Caco-2 (cell line): ENCODE data around the gene TRIP13. TPM values are rescaled to one million over a fixed set of nuclear protein-coding genes. Genes with fewer than 3 reads are reported as not detected.

Experiments
- BruUV-seq: library from RNA; stranded (reverse); fragments of 400-500 nt; replicated peaks from 2 replicates; lab custom pipeline; 2021; lab: Mats Ljungman, UMichigan
- CTCF ChIA-PET: fragments of 300-600 bp; sonication (Branson Sonifier 250); formaldehyde crosslinking; loops from one replicate; lab custom pipeline; 2022; ENCODE audit warnings: antibody characterized with exemption; lab: Charles Lee
- POLR2A ChIA-PET: fragments of 300-600 bp; sonication (Branson Sonifier 250); formaldehyde crosslinking; loops from one replicate; lab custom pipeline; 2022; ENCODE audit warnings: antibody characterized with exemption; lab: Charles Lee
- DNase-seq, 2 experiments: peaks; one replicate each; pipeline versions ENCODE4 v3.0.0 to v3.0.0-alpha.2; 2020 to 2022
- H3K27me3 ChIP-seq: replicated peaks from 2 replicates; pipeline ENCODE4 v1.6.0; 2011; ENCODE audit warnings: low read length; ENCODE audit not compliant: control insufficient read depth, insufficient read depth
- H3K36me3 ChIP-seq: 2 replicates; pipeline ENCODE4 v1.5.1; 2011; ENCODE audit warnings: low read length; ENCODE audit not compliant: control insufficient read depth, insufficient read depth
- H3K4me1 ChIP-seq: fragments of 250-450 bp; sonication (Bioruptor Pico); 2 replicates; pipeline ENCODE4 v1.5.1; 2020; ENCODE audit warnings: mild to moderate bottlenecking
- H3K4me3 ChIP-seq: 2 replicates; pipeline ENCODE4 v1.5.1; 2011; ENCODE audit warnings: low read depth, mild to moderate bottlenecking, control low read depth, low read length
- H3K9me3 ChIP-seq: fragments of 250-450 bp; sonication (Bioruptor Pico); 2 replicates; pipeline ENCODE4 v1.5.1; 2020; ENCODE audit warnings: mild to moderate bottlenecking, moderate library complexity
- H3K27ac Mint-ChIP-seq: one replicate; pipeline ENCODE4 v1.8.0; 2022; ENCODE audit warnings: mixed read lengths; ENCODE audit not compliant: unreplicated experiment
- H3K27me3 Mint-ChIP-seq: one replicate; pipeline ENCODE4 v1.8.0; 2022; ENCODE audit warnings: mixed read lengths; ENCODE audit not compliant: insufficient read depth, unreplicated experiment
- H3K36me3 Mint-ChIP-seq: one replicate; pipeline ENCODE4 v1.8.0; 2022; ENCODE audit warnings: mild to moderate bottlenecking, mixed read lengths; ENCODE audit not compliant: insufficient read depth, unreplicated experiment
- H3K4me1 Mint-ChIP-seq: one replicate; pipeline ENCODE4 v1.8.0; 2022; ENCODE audit warnings: low read depth, mixed read lengths; ENCODE audit not compliant: unreplicated experiment
- H3K4me3 Mint-ChIP-seq: one replicate; pipeline ENCODE4 v1.8.0; 2022; ENCODE audit warnings: mild to moderate bottlenecking, moderate library complexity, mixed read lengths; ENCODE audit not compliant: unreplicated experiment
- H3K9me3 Mint-ChIP-seq: one replicate; pipeline ENCODE4 v1.8.0; 2022; ENCODE audit warnings: mixed read lengths; ENCODE audit not compliant: unreplicated experiment
- intact Hi-C: fragments of 100-400 bp; cut with micrococcal nuclease; formaldehyde crosslinking; loops from one replicate; pipeline ENCODE4 v1.10.0; 2022; ENCODE audit not compliant: unreplicated experiment
- total RNA-seq: library from RNA; stranded (reverse); gene quantifications from 2 replicates; pipeline ENCODE4 v1.2.3, GENCODE V29; 2022
- TF ChIP-seq, protein P1 (sequence below), 2 experiments: fragments of 200-600 bp in 1 of 2; IDR thresholded peaks; 1 replicate in 1 of 2; 2 replicates in 1 of 2; pipeline versions ENCODE4 v1.5.1 to v1.8.0; 2011 to 2022; ENCODE audit warnings: antibody characterized with exemption in 1 of 2, control low read depth in 1 of 2, inconsistent platforms in 1 of 2, low read depth in 1 of 2, low read length in 1 of 2, mild to moderate bottlenecking in 1 of 2, moderate library complexity in 1 of 2; ENCODE audit not compliant: insufficient read depth in 1 of 2, severe bottlenecking in 1 of 2, unreplicated experiment in 1 of 2

The TRIP13 gene
- total RNA-seq, 1 experiment from 2014 or later, result 42.5 TPM

GRCh38 chr5:893711-894110 lies 1.0 kb downstream of the TRIP13 start:
- peak overlapping the region; percentile 58 for H3K27ac Mint-ChIP-seq
- peaks cover 12% of the 10 kb centered on the region for H3K36me3 ChIP-seq
- intact Hi-C loops, result no loop called here
- H3K27me3 Mint-ChIP-seq, result no peaks in the 10 kb centered on the region
- no peaks in the 10 kb centered on the region for H3K9me3 ChIP-seq
- TF ChIP-seq, protein P1, sequence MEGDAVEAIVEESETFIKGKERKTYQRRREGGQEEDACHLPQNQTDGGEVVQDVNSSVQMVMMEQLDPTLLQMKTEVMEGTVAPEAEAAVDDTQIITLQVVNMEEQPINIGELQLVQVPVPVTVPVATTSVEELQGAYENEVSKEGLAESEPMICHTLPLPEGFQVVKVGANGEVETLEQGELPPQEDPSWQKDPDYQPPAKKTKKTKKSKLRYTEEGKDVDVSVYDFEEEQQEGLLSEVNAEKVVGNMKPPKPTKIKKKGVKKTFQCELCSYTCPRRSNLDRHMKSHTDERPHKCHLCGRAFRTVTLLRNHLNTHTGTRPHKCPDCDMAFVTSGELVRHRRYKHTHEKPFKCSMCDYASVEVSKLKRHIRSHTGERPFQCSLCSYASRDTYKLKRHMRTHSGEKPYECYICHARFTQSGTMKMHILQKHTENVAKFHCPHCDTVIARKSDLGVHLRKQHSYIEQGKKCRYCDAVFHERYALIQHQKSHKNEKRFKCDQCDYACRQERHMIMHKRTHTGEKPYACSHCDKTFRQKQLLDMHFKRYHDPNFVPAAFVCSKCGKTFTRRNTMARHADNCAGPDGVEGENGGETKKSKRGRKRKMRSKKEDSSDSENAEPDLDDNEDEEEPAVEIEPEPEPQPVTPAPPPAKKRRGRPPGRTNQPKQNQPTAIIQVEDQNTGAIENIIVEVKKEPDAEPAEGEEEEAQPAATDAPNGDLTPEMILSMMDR (IDR thresholded peaks at IDR 0.05; ENCODE audit: insufficient read depth in 1 of 2, low read depth in 1 of 2, low read length in 1 of 2, severe bottlenecking in 1 of 2, unreplicated experiment in 1 of 2), result no peak
- H3K4me1 ChIP-seq, result peaks cover 17% of the 10 kb centered on the region
- BruUV-seq, result TSS peak; percentile 38
- ChIA-PET POLR2A (no interaction called here), CTCF (interaction anchor here (1.6 kb wide), 1 partner anchor 9 kb away, joined by 5 read pairs; no protein-coding TSS in a partner anchor)
- peaks cover 24% of the 10 kb centered on the region for H3K4me1 Mint-ChIP-seq
- H3K4me3 ChIP-seq, result peak overlapping the region; percentile 86
- H3K4me3 Mint-ChIP-seq, result peak overlapping the region; percentile 74
- no peaks in the 10 kb centered on the region for H3K27me3 ChIP-seq
- H3K9me3 Mint-ChIP-seq, result no peaks in the 10 kb centered on the region
- peak in 1 of 2 experiments; percentile 37 for DNase-seq
- peaks cover 58% of the 10 kb centered on the region for H3K36me3 Mint-ChIP-seq

DNA sequence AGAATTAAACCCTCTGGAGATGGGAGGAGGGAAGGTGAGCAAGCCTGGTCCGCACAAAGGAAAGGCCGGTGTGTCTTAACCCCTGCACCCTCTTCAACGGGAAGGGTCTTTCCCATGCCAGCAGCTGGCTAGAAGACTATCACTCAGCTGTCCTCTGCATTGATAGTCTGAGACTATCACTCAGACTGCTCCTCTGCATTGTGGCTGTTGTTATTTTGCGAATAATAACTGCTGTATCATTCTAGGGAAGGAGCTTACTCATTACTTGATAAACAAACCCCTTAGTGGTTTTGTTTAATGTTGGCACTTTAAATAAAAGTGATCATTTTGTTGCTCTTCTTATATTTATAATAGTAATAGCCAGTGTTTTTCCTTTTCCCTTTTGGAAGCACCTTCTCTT lies 8.1 kb downstream of the TRIP13 start:
- no TSS peak for BruUV-seq
- TF ChIP-seq, protein P1 (IDR thresholded peaks at IDR 0.05; ENCODE audit: insufficient read depth in 1 of 2, low read depth in 1 of 2, low read length in 1 of 2, severe bottlenecking in 1 of 2, unreplicated experiment in 1 of 2), result no peak
- intact Hi-C loops, result no loop called here
- ChIA-PET POLR2A (no interaction called here), CTCF (no interaction called here)
- Mint-ChIP-seq H3K27ac (no peak overlapping the region), H3K27me3 (no peaks in the 10 kb centered on the region), H3K9me3 (no peaks in the 10 kb centered on the region), H3K4me3 (no peak overlapping the region), H3K36me3 (peaks cover 40% of the 10 kb centered on the region), H3K4me1 (peaks cover 2% of the 10 kb centered on the region)
- Histone ChIP-seq H3K27me3 (no peaks in the 10 kb centered on the region), H3K9me3 (no peaks in the 10 kb centered on the region), H3K4me3 (no peak overlapping the region), H3K4me1 (peaks cover 3% of the 10 kb centered on the region), H3K36me3 (no peaks in the 10 kb centered on the region; the same call in 1 of the 2 replicates)
- DNase-seq, result no peak

GRCh38 chr5:902129-902916 lies 9.6 kb downstream of the TRIP13 start:
- Mint-ChIP-seq H3K4me3 (no peak overlapping the region), H3K36me3 (peaks cover 45% of the 10 kb centered on the region), H3K27me3 (no peaks in the 10 kb centered on the region), H3K9me3 (no peaks in the 10 kb centered on the region), H3K4me1 (no peaks in the 10 kb centered on the region), H3K27ac (no peak overlapping the region)
- H3K4me3 ChIP-seq, result no peak overlapping the region
- no peak for DNase-seq
- H3K36me3 ChIP-seq, result peaks cover under 1% of the 10 kb centered on the region
- intact Hi-C loops, result loop anchor here (2.0 kb wide), 1 partner anchor 232 kb away; no protein-coding TSS in a partner anchor
- H3K9me3 ChIP-seq, result no peaks in the 10 kb centered on the region
- TF ChIP-seq, protein P1 (IDR thresholded peaks at IDR 0.05; ENCODE audit: insufficient read depth in 1 of 2, low read depth in 1 of 2, low read length in 1 of 2, severe bottlenecking in 1 of 2, unreplicated experiment in 1 of 2), result no peak
- POLR2A ChIA-PET, result interaction anchor here (1.4 kb wide), 1 partner anchor 10 kb away, joined by 4 read pairs; the partner anchor contains the start of genes BRD9 and TRIP13
- BruUV-seq, result no TSS peak
- no peaks in the 10 kb centered on the region for H3K4me1 ChIP-seq
- CTCF ChIA-PET, result interaction anchor here (0.6 to 1.1 kb wide), 3 partner anchors 9 to 475 kb away, joined by 3 to 5 read pairs (median 3); partner anchors contain the start of genes BRD9 and TRIP13
- H3K27me3 ChIP-seq, result no peaks in the 10 kb centered on the region
